Kidney glomerular epithelial cell (primary cell): Measurements from ENCODE around the gene IPCEF1.
"Not testable (repeated sequence)": the region's sequence is repeated elsewhere in the genome, so short reads cannot be mapped to it uniquely, and the experiment has no call there.

Experiments
- DNase-seq: peaks from one replicate; lab custom pipeline; 2025; lab: John Stamatoyannopoulos, UW

IPCEF1 gene

GRCh38 chr6:154371281-154371680 lies 14.7 kb upstream of the IPCEF1 start:
- no peak for DNase-seq

GRCh38 chr6:154370545-154370944 lies 13.9 kb upstream of the IPCEF1 start:
- no peak for DNase-seq

- no peak for DNase-seq
These were observed 11.5 kb upstream of the IPCEF1 start for GRCh38 chr6:154367839-154368695.

GRCh38 chr6:154367336-154367735 lies 10.7 kb upstream of the IPCEF1 start:
- no peak for DNase-seq

GRCh38 chr6:154363821-154364220 lies 7.2 kb upstream of the IPCEF1 start:
- no peak for DNase-seq

GRCh38 chr6:154361476-154361875 lies 4.9 kb upstream of the IPCEF1 start:
- DNase-seq: no peak

- DNase-seq: no peak
These were observed 3.9 kb upstream of the IPCEF1 start for GRCh38 chr6:154360476-154360875.

- DNase-seq: no peak
These were observed 3.1 kb upstream of the IPCEF1 start for GRCh38 chr6:154359679-154360078.

GRCh38 chr6:154359161-154359574 lies 2.6 kb upstream of the IPCEF1 start:
- no peak for DNase-seq

- no peak for DNase-seq
These were observed 1.5 kb upstream of the IPCEF1 start for GRCh38 chr6:154358019-154358545.

- DNase-seq: no peak
These were observed 490 bp downstream of the IPCEF1 start for GRCh38 chr6:154356113-154356512.

- DNase-seq: no peak
These were observed 2.3 kb downstream of the IPCEF1 start for GRCh38 chr6:154354265-154354777.

- no peak for DNase-seq
These were observed 3.0 kb downstream of the IPCEF1 start for GRCh38 chr6:154353626-154354025.

GRCh38 chr6:154352898-154353585 lies 3.6 kb downstream of the IPCEF1 start:
- DNase-seq: peak; percentile 15

- no peak for DNase-seq
These were observed 6.3 kb downstream of the IPCEF1 start for GRCh38 chr6:154350293-154350692.

GRCh38 chr6:154347981-154348380 lies 8.6 kb downstream of the IPCEF1 start:
- peak; percentile 53 for DNase-seq

- DNase-seq: no peak
These were observed 10.8 kb downstream of the IPCEF1 start for GRCh38 chr6:154345811-154346210.

GRCh38 chr6:154343473-154344308 lies 12.9 kb downstream of the IPCEF1 start:
- DNase-seq: no peak

- no peak for DNase-seq
These were observed 14.7 kb downstream of the IPCEF1 start for GRCh38 chr6:154341871-154342270.

- DNase-seq: no peak
These were observed 15.3 kb downstream of the IPCEF1 start for GRCh38 chr6:154341336-154341735.

GRCh38 chr6:154337406-154338005 lies 19.1 kb downstream of the IPCEF1 start:
- no peak for DNase-seq

GRCh38 chr6:154334147-154334546 lies 22.5 kb downstream of the IPCEF1 start:
- DNase-seq: not testable (repeated sequence)
